HG02759 (cell line): ENCODE results near the gene PRPF38B.
"Not testable (repeated sequence)": the region's sequence is repeated elsewhere in the genome, so short reads cannot be mapped to it uniquely, and the experiment has no call there.

Experiments
- ATAC-seq: cut with Tn5 transposase; IDR thresholded peaks from one replicate; pipeline ENCODE4 v1.9.1; 2021; ENCODE audit warnings: mild to moderate bottlenecking, moderate library complexity; ENCODE audit not compliant: unreplicated experiment

PRPF38B gene, protein sequence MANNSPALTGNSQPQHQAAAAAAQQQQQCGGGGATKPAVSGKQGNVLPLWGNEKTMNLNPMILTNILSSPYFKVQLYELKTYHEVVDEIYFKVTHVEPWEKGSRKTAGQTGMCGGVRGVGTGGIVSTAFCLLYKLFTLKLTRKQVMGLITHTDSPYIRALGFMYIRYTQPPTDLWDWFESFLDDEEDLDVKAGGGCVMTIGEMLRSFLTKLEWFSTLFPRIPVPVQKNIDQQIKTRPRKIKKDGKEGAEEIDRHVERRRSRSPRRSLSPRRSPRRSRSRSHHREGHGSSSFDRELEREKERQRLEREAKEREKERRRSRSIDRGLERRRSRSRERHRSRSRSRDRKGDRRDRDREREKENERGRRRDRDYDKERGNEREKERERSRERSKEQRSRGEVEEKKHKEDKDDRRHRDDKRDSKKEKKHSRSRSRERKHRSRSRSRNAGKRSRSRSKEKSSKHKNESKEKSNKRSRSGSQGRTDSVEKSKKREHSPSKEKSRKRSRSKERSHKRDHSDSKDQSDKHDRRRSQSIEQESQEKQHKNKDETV

GRCh38 chr1:108691942-108692723 lies at the start of gene PRPF38B:
TSS of gene PRPF38B (plus strand) at chr1:108692310. CDS start at chr1:108692592, 282 bp downstream.
- peak; percentile 95 for ATAC-seq

DNA sequence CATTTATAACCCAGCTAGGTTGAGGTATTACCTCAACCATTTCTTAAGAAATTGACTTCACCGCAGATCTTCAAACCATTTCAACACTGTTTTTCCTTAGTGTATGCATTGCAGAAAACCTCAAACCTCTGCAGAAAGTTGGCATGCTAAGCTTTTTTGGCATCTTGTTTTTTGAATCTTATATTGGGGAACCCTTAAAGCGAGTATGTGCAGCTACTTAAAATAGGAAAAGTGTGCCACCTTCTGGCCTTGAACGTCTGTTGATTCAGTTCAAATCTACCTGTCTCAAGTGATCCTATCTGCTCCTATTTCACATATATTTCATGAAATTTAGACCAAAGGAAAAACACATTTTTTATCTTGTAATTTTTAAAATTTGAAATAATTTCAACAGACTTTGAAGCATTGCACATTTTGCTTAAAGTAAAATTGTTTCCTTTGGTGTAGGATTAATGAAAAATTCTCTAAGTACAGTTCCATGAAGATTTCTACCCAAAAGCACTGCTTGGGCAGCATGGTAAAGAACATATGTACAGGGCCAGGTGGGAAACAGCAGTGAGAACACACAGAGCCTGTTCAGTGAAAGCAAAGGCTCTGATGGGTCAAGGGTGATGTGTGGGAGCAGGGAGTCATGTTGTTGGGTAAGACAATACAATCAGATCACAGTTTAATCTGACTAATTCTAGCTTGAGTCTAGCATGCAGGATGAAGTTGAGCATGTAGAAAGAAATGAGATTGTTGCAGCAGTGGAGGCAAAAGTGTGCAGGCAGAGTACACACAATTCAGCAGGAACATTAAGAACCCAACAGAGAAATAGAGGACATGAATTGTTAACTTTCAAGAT lies 48.4 kb upstream of the PRPF38B start:
- peak; percentile 44 for ATAC-seq

DNA sequence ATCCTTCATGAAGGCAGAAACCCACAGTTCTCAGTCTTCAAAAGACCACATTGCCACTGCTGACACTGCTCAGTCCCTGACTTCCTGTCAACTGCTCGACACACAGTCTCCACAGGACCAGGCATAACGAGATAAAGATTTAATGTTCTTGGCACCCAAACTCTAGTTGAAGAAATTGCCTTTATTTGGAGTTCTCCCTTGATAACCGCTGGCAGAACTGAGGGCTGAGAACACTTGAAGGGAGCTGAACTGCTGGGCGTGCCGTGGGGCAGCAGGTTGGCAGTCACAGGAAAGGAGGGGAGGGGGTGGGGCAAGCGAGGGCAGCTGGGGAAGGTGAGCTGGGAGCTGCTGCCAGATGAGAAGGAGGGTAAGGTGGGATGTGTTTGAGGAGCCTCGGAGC lies 47.1 kb upstream of the PRPF38B start:
- no peak for ATAC-seq

GRCh38 chr1:108645564-108646184 lies 46.4 kb upstream of the PRPF38B start:
- no peak for ATAC-seq

- ATAC-seq, result no peak
These were observed 45.9 kb upstream of the PRPF38B start for GRCh38 chr1:108646265-108646647.

DNA sequence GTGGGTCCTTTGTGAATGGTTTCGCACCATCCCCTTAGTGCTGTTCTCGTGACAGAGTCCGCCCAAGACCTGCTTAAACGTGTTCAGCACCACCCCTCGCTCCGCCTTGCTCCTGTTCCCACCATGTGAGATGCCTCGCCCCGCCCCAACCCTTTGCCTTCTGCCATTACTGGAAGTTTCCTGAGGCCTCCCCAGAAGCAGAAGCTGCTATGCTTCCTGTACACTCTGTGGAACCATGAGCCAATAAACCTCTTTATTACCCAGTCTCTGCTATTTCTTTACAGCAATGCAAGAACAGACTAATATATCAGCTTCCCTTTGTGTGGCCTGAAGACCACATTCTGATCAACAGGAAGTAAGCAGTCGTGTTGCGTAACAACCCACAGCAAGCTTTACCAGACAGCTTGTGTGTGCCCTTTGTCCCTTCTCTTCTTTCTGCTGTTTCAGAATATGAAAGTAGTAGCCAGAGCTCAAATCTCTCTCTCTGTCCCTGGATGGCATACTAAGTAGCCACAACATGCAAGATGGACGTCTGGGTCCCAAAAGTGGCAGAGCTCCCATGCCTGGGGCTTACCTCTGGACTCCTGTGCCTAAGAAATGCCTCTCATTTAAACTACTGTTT lies 45.4 kb upstream of the PRPF38B start:
- ATAC-seq, result peak; percentile 77

- ATAC-seq, result no peak
These were observed 38.5 kb upstream of the PRPF38B start for GRCh38 chr1:108653431-108654105.

GRCh38 chr1:108657356-108658080 lies 34.6 kb upstream of the PRPF38B start:
- no peak for ATAC-seq

GRCh38 chr1:108661030-108661609 lies 31.0 kb upstream of the PRPF38B start, which contains the start of gene HENMT1:
TSS of gene HENMT1 (minus strand) at chr1:108661093. CDS start at chr1:108659884, 1,209 bp downstream.
- ATAC-seq, result peak; percentile 89

DNA sequence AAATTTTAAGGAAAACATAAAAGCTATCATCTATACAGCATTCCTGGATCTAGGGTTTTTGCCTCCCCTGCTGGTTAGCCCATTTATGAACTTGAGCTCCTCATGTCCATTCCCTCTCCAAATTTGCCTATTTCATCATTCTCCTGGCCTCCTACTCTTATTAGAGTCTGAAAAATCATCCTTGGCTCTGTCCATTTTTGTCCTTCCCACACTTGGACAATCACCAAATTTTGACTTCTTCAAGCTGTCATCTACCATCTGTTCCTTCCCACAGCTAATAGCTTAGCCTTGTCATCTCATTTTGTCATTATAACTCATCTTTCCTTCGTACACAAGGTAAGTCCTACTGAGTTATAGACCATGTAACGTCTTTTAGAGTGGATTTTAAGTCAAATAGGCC lies 29.0 kb upstream of the PRPF38B start:
- ATAC-seq, result no peak

GRCh38 chr1:108664481-108664880 lies 27.6 kb upstream of the PRPF38B start:
- ATAC-seq, result no peak

GRCh38 chr1:108665067-108665466 lies 27.0 kb upstream of the PRPF38B start:
- ATAC-seq, result no peak

GRCh38 chr1:108665771-108666170 lies 26.3 kb upstream of the PRPF38B start:
- ATAC-seq, result no peak

DNA sequence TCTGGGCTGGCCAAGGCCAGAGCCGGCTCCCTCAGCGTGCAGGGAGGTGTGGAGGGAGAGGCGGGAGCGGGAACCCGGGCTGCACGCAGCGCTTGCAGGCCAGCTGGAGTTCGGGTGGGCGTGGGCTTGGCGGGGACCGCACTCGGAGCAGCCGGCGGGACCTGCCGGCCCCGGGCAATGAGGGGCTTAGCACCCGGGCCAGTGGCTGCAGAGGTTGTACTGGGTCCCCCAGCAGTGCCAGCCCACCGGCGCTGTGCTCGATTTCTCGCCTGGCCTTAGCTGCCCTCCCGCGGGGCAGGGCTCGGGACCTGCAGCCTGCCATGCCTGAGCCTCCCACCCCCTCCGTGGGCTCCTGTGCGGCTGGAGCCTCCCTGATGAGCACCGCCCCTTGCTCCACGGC lies 24.7 kb upstream of the PRPF38B start:
- not testable (repeated sequence) for ATAC-seq

DNA sequence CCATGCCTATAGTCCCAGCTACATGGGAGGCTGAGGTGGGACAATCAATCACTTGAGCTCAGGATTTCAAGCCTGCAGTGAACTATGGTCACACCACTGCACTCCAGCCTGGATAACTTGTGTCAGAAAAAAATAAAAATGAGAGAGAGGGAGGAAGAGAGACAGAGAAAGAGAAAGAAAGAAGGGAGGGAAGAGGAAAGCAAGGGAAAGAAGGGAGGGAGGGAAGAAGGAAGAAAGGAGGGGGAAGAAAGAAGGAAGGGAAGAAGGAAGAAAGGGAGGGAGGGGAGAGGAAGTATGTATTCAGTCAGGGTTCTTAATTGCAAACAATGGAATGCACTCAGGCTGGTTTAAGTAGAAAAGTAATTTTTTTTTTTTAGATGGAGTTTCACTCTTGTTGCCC lies 23.3 kb upstream of the PRPF38B start:
- no peak for ATAC-seq

DNA sequence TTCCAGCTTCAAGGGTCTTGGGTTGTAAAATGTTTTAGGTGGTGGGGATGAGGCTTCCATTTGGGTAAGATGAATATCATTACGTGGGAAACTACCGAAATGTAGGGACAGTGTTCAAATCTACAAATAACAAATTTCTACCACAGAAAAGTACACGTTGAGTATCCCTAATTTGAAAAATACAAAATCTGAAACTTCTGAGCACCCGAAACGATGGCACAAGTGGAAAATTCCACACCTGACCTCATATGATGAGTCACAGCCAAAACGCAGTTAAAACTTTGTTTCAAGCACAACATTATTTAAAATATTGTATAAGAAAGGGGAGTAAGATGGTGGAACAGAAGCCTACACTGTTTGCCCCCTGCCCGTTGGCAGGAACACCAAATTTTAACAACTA lies 22.4 kb upstream of the PRPF38B start:
- ATAC-seq, result no peak

DNA sequence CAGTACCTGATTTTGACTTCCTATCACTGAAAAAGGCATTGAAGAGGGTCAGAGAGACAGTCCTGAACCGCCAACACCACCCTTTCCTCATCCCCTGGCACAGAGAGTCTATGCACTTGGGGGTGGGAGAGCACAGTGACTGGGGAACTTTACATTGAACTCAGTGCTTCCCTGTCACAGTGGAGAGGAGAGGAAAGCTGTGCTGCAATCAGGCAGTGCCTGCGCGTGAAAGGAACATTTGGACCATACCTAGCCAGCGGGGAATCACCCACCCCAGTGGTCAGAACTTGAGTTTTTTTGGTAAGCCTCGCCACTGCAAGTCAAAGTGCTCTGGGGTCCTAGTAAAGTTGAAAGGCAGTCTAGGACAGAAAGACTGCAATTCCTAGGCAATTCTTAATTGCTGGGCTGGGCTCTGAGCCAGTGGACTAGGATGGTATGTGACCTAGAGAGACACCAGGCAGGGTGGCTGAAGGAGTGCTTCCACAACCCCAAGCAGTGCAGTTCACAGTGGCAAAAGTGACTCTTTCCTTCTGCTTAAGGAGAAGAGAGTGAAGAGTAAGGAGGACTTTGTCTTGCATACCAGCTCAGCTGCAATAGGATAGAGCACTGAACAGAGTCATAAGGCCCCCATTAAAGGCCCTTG lies 21.9 kb upstream of the PRPF38B start:
- no peak for ATAC-seq

DNA sequence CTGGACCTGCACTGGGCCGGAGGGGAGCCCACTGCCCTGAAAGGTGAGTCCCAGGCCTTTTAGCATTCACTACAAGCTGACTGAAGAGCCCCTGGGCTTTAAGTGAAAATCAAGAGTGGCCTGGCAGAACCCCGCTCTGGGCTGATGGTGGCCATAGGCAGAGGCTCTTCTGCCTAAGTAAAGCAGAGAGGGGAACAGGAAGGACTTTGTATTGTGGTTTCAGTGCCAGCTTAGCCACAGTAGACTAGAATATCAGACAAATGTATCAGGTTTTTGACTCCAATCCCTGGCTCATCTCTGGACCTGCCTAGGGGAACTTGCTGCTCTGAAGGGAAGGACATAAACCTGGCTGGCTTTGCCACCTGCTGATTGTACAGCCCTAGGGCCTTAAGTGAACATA lies 21.0 kb upstream of the PRPF38B start:
- no peak for ATAC-seq
